GM21717 (cell line): ENCODE results near the gene GPNMB.
"Not testable (repeated sequence)": the region's sequence is repeated elsewhere in the genome, so short reads cannot be mapped to it uniquely, and the experiment has no call there.

Source experiments
- ATAC-seq: cut with Tn5 transposase; IDR thresholded peaks from one replicate; pipeline ENCODE4 v1.9.1; 2021; ENCODE audit warnings: mild to moderate bottlenecking, moderate library complexity; ENCODE audit not compliant: unreplicated experiment

Gene GPNMB

DNA sequence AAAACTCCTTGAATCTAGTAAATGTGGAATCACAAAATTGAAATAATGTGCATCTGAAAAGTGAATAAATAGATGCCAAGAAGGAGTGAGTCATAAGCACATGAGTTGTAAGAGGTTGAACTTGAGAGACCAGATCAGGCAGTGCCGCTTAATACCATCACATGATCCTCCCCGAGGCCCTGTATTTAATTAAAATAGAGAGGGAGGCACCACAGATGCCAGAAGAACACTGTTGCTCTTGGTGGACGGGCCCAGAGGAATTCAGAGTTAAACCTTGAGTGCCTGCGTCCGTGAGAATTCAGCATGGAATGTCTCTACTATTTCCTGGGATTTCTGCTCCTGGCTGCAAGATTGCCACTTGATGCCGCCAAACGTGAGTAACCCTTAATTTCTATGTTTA lies at the start of gene GPNMB:
Gene GPNMB, plus strand, starts transcription at position 221 of the 400 bp plus-strand sequence. Its CDS starts 83 bp downstream, at position 304.
- no peak for ATAC-seq

DNA sequence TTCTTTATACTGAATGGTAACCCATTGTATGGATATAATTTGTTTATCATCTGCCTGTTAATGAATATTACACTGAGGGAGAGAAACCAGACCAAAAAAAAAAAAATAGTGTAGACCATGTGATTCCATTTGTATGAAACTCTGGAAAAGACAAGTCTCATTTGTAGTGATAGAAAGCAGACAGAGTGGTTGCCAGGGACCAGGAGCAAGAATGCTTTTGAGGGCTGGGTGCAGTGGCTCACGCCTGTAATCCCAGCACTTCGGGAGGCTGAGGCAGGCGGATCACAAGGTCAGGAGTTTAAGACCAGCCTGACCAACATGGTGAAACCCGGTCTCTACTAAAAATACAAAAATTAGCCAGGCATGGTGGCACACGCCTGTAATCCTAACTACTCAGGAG lies 48.8 kb upstream of the GPNMB start:
- ATAC-seq: not testable (repeated sequence)

DNA sequence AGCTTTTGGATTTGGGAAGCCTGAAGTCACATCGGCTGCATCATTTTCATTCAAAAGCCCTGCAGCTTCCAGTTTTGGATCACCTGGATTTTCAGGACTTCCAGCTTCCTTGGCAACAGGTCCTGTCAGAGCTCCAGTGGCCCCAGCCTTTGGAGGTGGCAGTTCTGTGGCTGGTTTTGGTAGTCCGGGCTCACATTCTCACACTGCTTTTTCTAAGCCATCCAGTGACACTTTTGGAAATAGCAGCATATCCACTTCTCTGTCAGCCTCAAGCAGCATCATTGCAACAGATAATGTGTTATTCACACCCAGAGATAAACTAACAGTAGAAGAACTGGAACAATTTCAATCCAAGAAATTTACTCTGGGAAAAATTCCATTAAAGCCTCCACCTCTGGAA lies 46.2 kb upstream of the GPNMB start:
- no peak for ATAC-seq

DNA sequence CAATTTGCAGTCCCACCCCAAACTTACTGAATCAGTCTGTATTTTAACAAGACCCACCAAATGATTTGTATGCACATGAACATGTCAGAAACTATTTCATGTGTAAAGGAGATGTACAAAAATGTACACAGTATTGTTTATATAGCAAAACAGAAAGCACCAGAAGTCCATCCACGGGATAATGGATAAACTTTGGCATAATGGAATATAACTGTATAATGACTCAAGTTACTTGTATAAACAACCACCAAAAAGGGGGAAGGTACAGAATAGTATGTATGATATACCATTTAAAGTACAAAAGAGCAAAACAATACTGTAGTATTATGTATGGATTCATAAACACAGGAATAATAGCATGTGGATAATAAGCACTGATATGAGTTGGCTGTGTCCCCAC lies 42.3 kb upstream of the GPNMB start:
- no peak for ATAC-seq

DNA sequence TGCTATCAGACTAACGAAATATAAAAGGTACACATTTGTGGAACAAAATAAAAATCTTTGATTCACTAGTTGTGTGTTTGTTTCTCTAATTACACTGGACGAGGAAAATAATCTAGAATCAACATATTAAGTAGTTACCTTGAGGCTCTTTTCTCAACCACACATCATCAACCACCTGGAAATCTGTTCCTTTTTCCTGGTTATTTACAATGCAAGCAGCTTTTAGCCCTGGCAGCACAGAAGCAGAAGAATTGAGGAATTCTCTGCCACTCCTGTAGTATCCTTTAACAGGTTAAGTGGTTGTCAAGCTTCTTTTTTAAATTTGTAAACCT lies 41.0 kb upstream of the GPNMB start:
- ATAC-seq: no peak

DNA sequence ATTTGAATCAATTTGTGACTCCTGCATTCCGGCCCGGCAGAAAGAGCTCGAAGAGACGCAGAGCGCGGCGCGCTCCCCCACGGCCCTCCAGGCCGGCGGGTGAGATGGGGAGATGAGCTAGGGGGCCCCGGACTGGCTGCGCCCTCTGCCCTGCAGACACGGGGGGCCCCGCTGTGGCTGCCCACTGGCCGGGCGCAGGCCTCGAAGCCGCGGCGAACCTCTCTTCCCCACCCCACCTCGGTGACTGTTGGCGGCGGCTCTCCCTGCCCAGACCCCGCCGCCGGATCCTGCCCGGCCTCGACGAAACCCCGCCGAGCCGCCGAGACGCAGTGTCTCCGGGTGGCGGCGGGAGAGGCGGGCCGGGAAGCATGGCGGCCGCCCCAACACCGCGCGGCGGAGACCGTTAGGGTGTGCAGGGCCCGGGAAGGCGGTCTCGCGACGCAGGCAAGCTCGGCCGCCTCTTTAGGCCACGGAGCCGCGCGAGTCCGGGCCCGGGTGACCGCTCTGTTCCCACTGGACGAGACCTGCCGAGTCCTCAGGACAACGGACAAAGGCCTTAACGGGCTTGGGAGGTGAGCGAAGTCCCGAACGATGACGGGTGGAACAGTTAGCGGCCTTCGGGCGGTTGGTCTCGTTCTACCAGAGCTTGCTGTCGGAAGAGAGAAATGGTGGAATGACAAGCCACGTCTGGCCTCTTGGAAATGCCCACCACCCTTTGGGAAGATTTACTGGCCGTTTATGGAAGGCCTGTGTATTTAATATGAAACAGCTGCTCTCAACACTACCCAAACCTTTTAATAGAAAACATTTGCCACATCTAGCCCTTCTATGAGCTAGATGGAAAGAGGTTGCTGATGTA lies 40.4 kb upstream of the GPNMB start:
- no peak for ATAC-seq

DNA sequence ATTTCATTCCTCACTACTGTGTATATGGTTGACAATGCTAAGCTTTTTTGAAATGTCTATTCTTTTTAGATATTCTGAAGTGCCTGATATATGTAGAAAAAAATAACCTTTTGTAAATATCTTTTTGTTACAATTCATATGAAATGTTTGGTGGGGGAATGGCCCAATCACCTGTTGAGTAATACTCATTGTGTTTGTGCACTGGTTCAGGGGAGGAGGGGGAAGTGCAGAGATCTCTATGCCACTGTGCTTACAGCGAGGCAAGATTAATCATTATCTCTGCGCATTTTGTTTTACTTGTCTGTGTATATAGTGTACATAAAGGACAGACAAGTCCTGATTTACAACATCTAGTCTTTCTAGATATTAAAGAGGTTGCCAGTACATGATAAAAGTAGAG lies 39.6 kb upstream of the GPNMB start:
- ATAC-seq: no peak

DNA sequence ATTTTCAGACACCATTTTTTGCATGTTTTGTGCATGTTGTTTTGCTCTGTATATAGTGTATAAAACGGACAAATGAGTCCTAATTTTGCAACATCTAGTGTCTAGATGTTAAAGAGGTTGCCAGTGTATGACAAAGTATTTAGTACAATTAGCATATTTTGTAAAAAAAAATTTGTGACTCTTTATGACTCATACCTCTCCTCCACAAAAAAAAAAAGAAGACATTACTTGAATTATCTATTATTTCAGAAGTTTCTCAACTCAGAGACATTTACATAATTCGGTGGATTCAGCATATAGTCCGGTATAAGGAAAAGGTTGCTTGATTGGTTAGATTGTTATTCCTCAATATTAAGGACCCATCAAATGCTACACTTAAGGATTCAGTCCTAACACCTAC lies 38.7 kb upstream of the GPNMB start:
- ATAC-seq: no peak

DNA sequence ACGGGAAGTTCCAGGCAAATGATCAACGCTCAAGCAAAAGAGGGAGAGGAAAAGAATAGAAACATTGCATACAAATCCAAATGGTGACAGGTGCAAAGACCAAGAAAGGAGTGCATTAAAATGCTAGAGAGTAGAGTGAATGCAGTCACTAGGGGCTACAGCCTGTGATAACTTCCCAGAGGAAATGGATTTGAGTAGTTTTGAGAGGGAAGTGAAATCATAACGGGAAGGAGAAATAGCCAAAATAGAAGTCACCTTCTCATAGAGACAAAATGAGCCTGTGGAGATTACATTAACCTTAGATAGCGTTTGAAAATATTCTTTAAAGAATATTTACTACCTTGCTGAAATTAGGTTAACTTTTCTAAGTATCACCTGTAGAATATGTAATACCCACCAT lies 38.3 kb upstream of the GPNMB start:
- no peak for ATAC-seq

DNA sequence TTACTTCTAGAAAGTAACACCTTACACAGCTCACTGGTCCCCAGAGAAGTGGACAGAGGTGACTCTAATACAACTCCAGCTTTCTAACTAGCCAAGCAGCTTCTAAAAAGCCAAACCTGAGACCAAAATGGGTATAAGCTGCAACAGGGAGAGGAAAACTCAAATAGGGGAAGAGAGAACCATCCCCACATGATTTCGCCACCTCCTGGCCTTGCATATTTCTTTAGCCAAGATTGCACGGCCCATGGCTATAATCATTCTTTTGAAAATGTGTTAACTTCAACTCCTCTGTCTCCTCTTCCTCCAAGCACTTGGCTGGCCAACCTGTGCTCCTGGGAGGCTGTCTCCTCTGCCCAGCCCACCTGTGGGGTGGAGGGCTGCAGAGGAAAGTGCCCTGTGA lies 36.1 kb upstream of the GPNMB start:
- no peak for ATAC-seq

DNA sequence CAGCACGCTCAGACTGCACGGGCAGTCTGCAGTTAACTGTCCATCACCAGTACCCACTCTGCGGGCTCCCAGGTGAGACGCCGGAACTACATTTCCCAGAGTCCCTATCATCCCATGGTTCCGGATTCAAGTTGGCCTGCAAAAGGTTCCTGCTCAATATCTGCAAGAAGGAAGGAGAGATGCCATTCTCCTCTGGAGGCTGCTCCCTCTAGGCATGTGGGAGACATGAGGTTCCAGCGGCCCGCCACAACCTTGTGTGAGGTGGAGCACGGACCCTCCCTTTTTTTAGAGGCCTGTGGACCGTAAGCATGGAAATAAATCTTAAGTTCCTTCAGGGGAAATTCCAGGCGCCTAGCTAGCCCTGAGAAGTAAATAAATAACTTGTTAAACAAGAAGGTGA lies 35.0 kb upstream of the GPNMB start:
- ATAC-seq: no peak

DNA sequence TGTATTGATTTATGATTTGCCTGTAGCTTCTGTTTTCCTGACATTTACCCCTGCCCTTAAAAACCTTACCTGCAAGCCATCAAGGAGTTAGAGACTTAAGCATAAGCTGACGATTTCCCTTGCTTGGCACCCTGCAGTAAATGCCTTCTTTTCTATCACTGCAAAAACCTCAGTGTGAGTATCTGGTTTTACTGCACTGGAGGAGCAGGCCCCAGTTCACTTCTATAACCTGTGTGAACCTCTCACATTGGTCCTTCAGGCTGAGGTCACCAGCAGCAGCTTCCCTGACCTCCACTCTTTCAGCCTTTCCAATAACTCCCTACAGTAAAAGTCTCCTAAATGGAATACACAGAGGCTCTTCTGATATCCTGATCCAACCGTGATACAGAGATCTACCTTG lies 34.2 kb upstream of the GPNMB start:
- ATAC-seq: no peak

DNA sequence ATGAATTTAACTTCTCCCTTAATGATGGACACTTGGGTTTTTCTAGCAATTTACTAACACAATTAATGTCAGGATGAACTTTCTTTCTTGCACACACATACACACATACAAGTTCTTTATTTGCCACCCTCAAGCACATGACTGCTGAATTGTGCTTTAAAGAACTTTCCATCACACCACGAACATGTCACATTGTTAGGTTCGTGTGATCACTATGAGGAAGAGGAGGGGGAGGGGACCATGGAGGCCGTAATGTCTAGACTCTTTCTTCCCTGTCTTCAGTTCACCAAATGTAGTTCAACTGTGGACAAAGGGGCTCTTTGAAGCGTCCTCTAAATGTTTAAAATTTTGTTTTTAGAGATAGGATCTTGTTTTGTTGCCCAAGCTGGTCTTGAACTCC lies 33.7 kb upstream of the GPNMB start:
- ATAC-seq: no peak

DNA sequence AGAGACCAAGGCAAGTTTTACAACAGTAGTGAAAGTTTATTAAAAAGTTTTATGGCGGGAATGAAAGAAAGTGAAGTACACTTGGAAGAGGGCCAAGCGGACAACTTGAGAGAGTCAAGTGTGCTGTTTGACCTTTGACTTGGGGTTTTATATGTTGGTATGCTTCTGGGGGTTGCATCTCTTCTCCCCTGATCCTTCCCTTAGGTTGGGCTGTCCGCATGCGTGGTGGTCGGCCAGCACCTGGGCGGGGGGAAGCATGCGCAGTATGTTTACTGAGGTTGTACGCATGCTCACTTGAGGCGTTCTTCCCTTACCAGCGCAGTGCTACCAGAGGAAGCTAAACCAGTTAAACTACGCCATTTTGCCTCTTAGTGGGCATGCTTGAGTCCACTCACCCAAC lies 32.8 kb upstream of the GPNMB start:
- ATAC-seq: no peak

DNA sequence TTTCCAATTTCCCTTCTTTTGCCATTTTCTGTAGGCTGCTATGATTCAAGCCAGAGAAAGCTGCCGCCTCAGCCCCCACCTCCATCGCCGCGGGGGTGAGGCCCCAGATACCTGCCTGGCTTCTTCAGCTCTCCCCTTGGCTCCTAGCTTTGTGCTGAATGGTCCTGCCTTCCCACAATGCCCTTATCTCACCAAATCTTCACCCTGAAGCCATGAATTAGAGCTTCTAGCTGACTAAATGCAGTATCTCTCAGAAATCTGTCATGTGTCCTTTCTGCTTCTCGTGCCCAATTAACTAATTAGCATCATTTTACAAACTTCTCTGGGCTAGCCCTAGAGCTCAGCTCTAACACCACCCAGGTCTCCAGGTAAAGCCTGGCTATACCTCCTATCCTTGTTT lies 32.2 kb upstream of the GPNMB start:
- ATAC-seq: no peak

DNA sequence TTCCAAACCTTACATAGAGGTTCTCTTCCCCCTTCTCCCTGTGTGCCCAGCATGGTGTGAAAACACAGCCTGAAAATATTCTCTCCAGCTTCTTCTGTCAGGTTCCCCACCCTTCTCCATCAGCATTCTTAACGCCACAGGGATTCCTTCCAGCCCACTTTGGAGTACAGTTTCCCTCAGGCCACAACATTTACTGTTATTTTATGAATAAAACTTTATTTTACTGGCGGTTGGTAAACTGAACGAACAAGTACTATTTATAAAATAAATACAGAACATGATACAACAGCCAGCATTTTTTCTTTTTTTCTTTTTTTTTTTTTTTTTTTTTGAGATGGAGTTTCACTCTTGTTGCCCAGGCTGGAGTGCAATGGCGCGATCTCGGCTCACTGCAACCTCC lies 31.6 kb upstream of the GPNMB start:
- no peak for ATAC-seq

DNA sequence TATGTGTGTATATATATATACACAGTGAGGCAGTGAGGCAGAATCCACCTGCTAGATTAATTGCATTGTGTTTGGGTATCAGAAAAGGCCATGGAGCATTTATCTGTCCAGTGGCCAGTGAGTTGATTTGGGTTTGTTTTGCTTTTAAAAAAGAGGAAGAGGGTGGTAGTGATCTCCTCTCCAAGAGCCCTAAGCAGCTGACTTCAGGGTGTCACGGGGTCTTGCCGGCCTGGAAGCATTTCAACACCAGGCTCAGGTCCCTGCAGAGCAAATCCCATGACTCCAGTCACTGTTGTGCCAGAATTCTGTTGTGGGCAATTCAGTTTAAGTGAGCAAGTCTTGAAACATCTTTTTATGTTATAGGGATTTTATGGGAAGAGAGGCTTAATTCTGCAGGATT lies 30.6 kb upstream of the GPNMB start:
- no peak for ATAC-seq

DNA sequence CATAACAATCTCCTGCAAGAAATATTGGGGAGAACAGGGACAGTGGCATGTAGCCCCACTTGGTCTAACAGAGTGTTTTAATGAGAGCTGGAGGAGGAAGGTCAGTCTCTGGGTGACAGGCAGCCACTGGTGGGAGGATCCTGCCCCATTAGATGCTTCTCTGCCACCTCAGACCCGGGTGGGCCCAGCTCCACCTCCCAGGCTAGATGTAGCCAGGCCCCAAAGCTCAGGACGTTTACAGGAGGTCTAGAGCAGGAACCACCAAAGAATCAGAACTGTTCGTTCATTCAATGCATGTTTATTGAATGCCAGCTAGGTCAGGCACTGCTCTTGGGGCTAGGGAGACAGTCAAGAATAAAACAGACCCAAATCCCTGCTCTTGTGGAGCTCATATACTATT lies 28.4 kb upstream of the GPNMB start:
- ATAC-seq: no peak

DNA sequence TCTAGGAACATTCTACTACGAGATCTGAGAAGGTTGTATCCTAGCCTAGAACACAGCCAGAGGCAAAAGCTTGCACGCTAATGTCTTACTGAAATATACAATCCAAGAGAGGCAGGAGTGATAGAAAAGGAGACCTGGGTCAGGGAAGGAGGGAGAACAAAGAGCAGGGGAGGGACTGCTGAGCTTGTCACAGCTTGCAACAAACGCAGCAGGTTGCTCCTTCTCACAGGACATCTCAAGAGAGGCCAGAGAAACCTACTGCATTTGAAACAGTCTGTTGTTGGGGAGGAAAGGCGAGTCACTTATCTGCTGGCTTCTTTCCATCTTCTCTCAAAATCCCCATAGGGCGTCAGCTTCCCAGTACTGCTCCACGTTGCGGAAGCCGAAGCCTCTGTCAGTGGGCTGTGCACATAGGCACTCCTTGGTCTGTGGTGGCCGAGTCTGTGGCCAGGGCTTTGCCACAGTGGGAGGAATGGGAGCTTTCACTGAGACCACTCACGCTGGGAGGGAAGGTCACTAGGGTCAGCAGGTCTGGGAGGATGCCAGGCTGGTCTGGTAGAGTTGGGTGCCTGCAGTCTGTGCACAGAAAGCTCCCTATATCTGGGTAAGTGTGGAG lies 25.8 kb upstream of the GPNMB start:
- ATAC-seq: no peak

DNA sequence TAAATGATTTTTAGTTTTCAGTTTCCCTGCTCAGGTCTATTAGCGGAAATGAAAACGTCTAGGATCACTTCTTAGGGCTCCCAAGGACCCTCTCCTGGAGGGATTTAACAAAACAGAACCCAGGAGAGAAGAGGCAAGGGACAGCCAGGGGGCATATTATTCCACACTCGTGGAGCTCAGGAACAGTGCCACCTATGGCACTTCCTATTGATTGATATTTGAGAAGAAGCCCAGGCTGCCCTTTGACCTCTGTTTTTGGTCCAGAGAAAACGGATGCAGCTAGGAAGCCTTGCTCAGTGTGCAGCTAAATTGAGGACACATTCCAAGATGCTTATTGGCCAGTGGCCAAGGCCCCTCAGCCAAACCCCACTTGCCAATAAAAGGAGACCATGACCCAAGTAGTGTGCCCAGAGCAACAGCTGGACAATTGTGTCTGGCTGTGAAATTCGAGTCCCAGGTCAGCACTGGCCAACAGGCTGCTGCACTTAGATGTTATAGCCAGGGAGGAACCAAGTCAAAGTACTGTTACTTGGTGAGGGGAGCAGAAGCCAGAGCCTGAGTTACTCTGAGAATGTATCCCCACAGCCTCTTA lies 24.0 kb upstream of the GPNMB start:
- no peak for ATAC-seq

DNA sequence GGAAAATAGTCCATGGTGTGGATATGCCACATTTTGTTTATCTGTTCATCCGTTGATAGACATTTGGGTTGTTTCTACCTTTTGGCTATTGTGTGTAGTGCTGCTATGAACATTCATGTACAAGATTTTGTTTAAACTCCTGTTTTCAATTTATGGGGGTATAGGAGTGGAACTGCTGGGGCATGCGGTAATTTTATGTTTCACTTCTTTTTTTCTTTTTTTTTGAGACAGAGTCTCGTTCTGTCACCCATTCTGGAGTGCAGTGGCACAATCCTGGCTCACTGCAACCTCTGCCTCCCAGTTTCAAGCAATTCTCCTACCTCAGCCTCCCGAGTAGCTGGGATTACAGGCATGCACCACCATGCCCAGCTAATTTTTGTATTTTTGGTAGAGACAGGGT lies 22.2 kb upstream of the GPNMB start:
- not testable (repeated sequence) for ATAC-seq

DNA sequence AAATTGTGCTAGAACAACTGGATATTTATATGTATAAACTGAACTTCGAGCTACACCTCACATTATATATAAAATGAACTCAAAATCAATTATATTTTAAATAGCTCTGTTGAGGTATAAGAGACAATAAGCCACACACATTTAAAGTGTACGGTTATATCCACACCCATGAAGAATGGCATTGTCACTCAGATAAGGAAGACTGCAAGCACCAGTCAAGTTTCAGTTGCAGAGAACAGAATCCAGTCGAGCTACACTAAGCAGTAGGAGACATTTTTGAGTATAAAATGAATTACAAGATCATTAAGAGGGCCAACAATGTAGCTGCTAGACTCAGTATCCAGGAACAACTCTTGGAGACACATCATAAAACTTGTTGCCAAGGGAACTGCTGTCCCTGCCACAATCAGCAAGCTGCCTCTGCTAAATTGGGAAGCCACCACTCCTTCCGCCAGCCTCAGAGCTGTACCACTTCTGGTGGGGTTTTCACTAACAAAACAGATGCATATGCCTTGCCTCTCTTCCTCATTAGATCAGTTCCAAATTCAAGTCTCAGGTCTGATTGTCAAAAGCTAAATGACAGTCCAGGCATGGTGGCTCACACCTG lies 19.6 kb upstream of the GPNMB start:
- ATAC-seq: no peak
